Stimulated activated CD8-positive, alpha-beta memory T cell treated with anti-CD3 and anti-CD28 coated beads, Interleukin-4, amount 100 ng/mL, for 4 hours (primary cell): ENCODE measurements around the gene DDX17.

ENCODE experiments used
- DNase-seq, 2 donors: peaks; one replicate each; pipeline ENCODE4 v3.0.0-alpha.2; 2020; ENCODE audit warnings: low read depth in 2 of 2, low spot score in 1 of 2

DDX17 gene

GRCh38 chr22:38467438-38467903 is 38.6 kb downstream of the DDX17 start:
- no peak for DNase-seq

- no peak for DNase-seq
These were observed 40.2 kb downstream of the DDX17 start for GRCh38 chr22:38465673-38466490.

- DNase-seq: no peak
These were observed 41.0 kb downstream of the DDX17 start for GRCh38 chr22:38464992-38465672.

DNA sequence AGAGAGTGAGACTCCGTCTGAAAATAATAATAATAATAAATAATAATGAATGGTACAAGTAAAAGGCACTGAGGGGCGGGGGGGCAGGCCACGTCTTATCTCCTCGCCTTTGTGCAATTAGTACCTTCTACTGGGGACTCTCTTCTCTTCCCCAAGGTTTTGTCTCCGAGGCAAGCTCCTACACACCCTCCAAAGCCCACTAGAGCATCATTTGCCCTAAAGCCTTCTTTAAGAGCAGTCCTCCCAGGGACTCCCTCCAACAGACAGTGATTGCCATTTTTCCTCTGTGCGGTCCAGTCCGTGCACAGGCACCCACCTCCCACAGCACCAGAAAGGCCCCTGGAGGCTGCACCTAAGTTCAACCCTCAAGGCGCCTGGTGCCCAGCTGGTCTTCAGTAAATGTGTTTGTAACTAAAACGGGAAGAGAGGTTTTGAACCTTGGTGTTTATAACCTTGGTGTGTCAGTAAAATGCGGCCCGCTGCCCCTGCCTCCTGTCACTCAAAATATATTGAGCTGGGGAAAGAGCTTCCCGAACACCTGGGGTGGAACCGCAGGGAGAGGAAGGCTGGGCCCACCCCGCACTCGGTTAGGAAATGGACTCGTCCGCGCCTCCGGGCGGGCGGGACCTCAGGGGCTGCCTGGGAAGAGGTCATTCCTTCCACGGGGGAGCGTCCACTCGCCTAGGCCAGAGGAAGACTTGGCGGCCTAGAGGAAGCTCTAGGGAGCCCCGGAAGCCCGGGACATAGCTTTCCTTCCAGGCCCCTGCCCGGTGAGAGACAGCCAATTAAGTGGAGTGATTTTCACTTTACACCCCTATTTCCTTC is 42.9 kb downstream of the DDX17 start:
- no peak for DNase-seq

GRCh38 chr22:38461414-38462081 is 44.6 kb downstream of the DDX17 start:
- DNase-seq: peak in 1 of 2 donors; percentile 2

- no peak for DNase-seq
These were observed 45.1 kb downstream of the DDX17 start for GRCh38 chr22:38461057-38461413.

- DNase-seq: no peak
These were observed 45.7 kb downstream of the DDX17 start for GRCh38 chr22:38460426-38460840.

GRCh38 chr22:38456841-38457699 is 49.0 kb downstream of the DDX17 start:
- DNase-seq: no peak

- DNase-seq: no peak
These were observed 49.8 kb downstream of the DDX17 start for GRCh38 chr22:38456272-38456835.

GRCh38 chr22:38455530-38456271 is 50.4 kb downstream of the DDX17 start:
- DNase-seq: no peak

GRCh38 chr22:38455076-38455529 is 51.0 kb downstream of the DDX17 start, which contains the start of gene KCNJ4:
Gene KCNJ4 (minus strand): TSS chr22:38455199. CDS start chr22:38428132, 27,067 bp downstream.
- DNase-seq: no peak

DNA sequence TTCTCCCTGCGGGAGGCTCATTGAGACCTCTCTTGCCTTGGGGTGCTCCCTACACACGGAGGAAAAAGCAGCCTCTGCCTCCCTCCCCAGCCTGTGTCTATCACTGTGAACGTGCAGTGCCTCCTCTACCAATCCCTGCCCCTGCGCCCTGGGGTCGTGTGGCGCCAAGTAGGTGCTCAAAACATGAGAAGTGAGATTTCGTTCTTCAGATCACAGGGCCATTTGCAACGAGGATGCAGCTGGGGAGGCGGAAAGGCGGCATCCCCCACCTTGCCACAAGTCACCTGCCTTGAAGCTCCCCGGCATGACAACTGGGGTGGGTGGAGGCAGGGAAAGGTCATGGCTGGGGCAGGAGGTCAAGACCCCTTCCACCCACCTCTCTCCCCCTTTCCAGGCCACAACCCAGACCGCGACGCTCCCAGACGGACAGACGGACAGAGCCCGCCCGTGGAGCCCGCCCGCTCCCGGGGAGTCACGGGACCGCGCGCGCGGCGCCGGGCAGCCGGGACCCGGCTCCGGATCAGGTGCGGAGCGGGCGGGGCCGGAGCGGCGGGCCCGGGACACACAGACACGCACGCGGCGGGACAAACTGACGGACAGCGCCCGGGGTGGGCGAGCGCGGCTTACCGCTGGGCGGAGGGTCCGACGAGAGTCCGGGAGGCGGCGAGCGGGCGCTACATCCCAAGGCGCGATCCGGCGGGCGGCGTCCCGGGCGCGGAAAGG is 51.6 kb downstream of the DDX17 start:
- DNase-seq: no peak

DNA sequence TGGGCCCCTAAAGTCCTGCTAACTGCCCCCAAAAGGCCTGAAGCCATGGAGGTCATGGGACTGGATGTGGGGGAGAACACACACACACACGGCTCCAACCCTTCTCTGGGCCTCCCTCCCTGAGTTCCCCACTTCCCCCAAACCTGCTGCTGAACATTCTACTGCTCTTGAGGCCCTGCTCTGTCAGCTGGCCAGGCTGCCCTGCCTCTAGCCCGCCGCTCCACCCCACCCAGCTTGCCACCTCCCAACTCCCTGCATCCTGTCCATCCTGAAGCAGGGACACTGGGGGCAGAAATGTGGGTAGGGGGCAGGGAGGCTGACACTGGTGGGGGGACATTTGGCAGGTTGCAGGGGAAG is 52.1 kb downstream of the DDX17 start:
- no peak for DNase-seq

DNA sequence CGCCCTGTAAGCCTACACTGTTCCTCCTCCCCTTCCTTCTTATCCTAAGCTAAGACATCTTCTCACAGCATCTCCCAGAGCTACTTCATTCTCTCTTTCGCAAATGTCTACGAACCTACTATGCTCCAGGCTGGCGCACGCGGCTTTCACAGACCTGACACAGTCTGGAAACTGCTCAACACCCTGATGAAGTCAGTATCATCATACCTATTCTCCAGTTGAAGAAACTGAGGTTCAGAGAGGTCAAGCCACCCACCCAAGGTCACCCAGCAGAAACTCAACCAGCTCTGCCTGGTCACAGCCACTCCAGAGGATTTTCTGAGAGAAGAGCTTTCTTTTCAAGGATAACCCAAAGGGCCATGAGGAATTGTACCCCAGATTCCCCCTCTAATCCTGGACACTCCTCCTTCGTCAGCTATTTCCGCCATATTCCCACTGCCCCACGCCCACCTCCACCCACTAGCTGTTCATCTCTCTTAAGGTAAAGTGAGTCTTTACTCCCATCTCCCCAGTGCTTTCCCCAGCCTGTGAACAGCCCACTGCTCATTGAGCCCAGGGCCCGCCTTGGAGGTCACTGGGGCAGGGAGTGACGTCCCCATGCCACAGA is 52.9 kb downstream of the DDX17 start:
- no peak for DNase-seq

DNA sequence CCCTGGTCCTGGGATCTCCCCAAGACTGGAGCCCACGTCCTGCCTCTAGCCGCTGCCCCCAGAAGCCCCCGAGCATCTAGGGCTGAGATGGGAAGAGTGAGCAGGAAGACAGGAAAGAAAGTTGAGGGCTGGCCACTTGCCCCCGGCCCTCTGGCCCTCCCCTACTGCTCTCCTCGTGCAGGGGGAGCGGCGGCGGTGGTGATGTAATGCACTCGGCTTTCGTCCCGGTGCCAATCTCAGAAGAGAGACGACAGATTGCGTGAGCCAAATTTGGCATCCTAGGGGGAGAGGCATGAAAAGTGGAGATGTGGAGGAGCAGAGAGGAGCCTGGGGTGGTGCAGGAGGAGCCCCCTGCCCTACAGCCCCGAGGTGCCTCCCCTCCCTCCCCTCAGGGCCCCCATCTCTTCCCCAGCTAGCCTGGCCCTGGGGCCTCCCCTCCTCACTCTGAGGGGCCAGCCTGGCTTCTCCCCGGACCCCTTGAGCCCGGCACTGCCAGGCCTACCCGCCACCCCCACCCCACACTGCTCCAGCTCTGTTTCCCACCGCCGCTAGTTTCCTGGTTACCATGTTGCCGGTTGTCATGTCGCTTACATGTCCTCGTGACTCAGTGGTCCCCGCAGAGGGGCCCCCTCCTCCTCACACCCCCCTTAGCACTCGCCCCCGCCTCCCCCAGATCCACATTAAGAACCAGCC is 53.6 kb downstream of the DDX17 start:
- no peak for DNase-seq

- DNase-seq: no peak
These were observed 54.2 kb downstream of the DDX17 start for GRCh38 chr22:38451864-38452263.

GRCh38 chr22:38451404-38451803 is 54.7 kb downstream of the DDX17 start:
- DNase-seq: no peak
